HG02884 (cell line): Measurements from ENCODE around the gene CRKL.
"Not testable (repeated sequence)": the region's sequence is repeated elsewhere in the genome, so short reads cannot be mapped to it uniquely, and the experiment has no call there.

Experiments used
- ATAC-seq: cut with Tn5 transposase; IDR thresholded peaks from one replicate; pipeline ENCODE4 v1.9.1; 2021; ENCODE audit warnings: mild to moderate bottlenecking, moderate library complexity; ENCODE audit not compliant: unreplicated experiment

CRKL gene

DNA sequence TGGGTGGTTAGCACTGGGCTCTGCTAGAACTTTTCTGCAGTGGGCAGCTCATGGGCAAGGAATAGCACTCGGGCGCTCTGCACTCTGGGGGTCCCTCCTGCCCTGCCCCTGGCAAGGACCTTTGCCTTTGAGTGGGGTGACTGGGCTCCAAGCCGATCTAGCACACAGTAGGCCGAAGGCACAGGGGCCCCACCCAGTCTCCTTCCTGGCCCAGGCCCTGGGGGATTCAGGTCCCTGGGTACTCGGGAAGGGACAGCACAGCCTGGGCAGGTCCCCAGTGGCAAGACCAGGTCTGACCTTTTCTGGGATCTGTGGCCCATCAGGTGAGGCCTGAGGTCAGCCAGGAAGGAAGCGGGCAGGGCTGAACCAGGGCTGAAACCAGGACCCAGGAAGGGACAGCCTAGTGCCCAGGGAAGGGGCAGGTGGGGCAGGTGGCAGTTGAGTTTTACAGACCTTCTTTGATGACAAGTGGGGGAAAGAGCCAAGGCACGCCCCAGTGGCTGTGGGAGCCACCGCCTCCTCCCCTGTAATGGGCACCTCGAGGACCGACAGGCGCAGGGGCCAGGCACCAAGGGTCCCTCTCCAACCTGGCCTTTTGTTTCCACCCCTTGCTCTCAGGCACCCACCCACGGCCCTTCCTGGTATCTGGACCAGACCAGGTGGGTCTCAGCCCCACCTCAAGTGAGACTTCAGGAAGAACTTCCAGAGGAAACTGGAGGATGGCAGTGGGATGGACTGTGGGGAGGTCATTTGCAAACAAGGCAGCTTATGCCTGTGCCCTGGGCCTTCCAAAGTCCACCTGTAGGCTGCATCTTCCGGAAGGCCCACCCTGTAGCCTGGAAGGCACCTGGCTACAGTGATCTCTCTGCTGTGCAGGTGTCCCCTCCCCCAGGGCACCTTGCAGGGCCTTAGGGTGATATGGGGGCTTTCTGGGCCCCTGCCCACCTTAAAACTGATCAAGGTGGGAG lies 49.0 kb downstream of the CRKL start:
- no peak for ATAC-seq

DNA sequence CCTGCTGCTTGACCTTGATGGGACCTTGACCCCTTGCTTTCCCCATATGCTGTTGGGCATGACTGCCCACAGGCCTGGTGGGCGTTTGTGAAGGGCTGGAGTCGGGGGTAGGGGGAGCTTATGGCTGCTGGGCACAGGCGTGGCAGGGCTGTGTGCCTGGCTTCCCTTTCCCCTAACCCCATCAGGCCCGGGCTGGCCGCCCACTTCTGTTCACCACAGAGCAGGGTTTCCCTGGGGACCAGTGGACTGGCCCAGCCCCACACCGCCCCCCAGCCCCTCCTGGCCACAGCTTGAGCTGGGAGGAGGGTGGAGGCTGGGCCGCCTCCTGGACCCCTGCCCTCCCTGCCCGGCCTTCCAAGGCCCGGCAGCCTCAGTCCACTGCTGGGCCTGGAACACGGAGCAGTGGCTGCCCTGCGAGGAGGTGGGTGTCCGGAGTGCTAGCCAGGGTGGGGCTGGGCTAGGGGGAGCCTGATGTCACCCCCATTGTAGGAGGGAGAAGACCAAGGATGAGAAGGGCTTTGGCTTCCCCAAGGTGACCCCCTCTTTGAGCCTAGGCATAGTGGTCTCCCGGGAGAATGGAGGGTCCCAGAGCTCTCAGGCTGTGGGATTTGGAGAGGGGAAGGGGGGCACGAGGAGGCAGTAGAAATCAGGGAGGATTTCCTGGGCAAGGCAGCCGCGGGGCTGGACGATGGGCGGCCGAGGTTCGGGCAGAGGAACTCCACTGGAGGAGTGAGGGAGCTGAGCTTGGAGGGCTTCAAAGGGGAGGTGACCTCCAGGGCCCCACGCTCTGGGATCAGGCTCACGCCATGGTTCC lies 49.9 kb downstream of the CRKL start, which contains the start of gene AIFM3:
Gene AIFM3, plus strand, starts transcription at position 373 of the 814 bp plus-strand sequence. CDS start 690 bp downstream, outside the sequence.
- ATAC-seq = no peak

DNA sequence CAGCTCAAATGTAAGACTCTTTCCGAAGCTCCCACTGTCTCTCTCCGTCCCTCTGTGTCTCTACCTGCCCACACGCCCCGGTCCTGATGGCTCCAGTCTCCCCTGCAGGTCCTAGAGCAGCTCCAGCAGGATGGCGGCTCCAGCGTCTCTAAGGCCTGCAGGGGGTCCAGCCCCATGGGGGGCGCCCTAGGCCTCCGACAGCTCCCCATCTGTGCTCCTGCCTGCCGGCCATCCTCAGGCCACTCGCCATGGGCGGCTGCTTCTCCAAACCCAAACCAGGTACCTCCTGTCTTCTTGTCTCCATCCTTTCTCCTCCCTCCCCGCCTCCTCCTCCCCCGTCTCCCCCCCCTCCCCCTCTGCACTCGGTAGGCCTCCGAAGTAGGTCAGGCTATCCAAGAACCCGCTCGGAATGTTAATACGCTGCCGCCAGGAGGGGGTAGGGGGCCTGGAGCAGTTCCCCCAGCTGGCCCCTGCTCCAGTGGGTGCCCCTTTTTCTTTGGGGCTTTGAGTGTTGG lies 50.5 kb downstream of the CRKL start:
- ATAC-seq = no peak

DNA sequence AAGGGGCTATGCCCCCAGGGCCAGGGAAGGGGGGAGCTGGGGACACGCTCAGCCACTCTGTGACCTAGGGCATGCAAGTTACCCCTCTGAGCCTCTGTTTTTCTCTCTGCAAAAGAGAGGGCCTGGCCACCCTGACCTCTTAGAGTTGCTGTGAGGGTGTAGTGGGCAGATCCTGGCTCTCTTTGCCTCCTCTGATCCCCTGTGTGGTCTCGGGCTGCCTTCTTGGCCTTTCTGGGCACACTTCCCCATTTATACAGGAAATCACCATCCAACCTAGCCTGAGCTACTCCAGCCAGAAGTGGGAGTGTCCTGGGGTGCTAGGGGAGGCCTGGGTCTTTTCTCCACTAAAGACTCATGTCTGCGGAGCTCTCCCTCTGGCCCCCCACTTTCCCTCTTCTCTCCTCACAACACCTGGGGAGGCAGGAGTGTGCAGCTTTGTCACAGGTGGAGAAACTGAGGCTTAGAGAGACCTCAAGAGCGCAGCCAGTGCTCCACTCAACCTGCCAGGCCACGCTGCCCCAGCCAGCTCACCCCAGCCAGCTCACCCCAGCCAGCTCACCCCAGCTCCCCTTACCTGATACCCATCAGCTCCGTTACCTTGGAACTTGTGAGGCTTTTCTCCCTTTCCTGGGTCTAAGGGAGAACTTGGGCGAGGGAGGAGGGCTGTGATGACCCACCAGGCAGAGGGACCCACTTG lies 51.2 kb downstream of the CRKL start:
- no peak for ATAC-seq

DNA sequence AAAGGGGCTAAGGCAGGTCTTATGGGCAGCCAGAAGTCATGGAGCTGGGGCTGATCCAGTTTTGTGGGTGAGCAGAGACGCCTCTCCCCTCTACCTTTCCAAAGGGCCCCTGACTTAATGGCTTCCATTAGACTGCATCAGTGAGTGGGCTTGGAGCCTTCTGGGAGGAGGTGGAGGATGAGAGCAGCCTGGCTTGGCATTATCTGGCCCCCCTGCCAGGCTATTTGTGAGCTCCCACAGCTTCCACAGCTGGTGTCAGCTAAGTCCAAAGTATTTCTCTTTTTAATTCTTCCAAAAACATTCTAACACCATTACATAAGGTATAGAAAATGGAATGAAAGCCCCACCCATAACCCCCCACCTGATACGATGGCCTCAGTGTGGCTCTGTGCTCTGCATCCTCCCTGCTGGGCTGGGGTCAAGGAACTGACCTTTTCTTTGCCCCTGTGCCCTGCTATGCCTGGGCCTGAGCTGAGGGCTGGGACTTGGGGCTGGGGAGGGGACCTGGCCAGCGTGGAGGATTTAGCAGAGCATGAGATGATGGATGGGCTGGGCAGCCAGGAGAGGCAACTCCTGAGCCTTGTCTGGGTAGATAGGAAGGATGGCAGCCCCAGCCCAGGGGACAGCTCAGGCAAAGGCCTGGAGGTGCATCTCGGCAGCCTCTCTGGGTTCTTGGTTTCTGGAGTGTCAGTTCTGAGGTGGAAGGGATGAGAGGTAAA lies 53.9 kb downstream of the CRKL start:
- ATAC-seq = no peak

DNA sequence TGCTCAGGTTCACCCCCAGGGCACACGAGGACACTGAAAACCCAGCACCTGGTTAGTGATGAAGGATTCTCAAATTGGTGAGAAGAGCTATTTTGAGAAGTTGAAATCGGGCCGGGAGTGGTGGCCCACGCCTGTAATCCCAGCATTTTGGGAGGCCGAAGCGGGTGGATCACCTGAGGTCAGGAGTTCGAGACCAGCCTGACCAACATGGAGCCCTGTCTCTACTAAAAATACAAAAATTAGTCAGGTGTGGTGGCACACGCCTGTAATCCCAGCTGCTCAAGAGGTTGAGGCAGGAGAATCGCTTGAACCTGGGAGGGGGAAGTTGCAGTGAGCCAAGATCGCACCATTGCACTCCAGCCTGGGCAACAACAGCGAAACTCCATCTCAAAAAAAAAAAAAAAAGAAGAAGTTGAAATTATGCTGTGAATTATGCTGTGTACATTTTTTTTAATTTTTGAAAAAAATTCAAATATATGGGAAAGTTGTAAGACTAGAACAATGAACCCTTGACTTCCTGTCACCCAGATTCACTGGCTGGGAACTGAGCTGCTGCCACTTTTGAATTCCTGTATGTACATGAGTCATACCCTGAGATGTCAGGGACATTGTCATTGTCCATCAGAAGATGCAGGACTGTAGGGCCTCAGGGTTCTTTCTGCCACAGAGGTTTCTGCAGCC lies 54.9 kb downstream of the CRKL start:
- not testable (repeated sequence) for ATAC-seq

DNA sequence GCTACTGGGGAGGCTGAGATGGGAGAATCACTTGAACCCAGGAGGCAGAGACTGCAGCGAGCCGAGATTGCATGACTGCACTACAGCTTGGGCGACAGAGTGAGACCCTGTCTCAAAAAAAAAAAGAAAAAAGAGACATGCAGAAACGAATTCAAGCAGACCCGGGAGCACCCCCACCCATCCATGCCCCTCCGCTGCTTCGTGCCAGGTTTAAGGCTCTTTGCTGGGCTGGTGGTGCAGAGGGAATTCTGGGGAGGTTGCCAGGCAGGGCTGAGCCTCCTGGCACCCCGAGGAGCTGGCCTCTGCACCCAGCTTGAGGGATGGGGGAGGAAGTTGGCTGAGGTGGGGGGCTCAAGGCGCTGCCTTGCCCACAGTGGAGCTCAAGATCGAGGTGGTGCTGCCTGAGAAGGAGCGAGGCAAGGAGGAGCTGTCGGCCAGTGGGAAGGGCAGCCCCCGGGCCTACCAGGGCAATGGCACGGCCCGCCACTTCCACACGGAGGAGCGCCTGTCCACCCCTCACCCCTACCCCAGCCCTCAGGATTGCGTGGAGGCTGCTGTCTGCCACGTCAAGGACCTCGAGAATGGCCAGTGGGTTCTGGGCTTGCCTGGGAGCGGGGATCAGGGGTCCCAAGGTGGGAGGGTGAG lies 55.8 kb downstream of the CRKL start:
- ATAC-seq = no peak

DNA sequence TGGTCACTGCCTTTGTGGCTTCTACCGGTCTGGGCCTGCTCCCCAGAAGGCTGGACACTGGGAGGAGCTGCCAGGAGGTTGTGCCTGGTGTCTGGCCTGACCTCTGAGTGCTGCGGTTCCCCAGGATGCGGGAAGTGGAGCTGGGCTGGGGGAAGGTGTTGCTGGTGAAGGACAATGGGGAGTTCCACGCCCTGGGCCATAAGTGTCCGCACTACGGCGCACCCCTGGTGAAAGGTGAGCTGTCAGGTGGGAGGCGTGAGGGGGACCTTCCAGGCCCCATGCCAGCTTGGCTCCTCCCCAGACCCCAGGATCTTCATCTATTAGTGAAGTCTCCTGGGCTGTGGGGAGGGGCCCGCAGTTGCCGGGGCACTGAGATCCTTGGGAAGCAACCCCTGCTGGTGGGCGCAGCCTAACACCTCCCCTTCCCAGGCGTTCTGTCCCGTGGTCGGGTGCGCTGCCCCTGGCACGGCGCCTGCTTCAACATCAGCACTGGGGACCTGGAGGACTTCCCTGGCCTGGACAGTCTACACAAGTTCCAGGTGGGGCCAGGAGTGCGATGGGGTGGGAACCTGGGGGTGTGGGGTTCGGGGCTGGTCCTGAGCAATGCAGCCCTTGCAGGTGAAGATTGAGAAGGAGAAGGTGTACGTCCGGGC lies 56.6 kb downstream of the CRKL start:
- no peak for ATAC-seq

DNA sequence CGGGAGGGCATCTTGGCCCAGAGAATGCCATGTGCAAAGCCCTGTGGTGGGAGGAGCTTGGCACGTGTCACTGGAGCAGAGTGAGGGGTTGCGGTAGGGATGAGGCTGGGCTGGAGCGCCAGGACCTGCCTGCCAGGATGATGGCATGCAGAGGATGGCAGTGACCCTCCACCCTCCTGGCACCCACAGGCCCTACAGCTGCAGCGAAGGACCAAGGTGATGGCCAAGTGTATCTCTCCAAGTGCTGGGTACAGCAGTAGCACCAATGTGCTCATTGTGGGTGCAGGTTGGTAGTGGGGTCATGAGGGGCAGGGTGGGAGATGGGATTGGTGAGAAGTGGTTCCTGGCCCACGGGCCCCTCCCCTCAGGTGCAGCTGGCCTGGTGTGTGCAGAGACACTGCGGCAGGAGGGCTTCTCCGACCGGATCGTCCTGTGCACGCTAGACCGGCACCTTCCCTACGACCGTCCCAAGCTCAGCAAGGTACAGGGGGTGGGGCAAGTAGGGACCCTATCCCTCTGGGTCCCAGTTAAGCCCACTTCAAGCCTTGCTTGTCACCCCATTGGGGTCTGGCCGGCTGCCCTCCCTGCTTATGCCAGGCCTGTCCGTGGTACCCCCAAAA lies 57.2 kb downstream of the CRKL start:
- no peak for ATAC-seq

DNA sequence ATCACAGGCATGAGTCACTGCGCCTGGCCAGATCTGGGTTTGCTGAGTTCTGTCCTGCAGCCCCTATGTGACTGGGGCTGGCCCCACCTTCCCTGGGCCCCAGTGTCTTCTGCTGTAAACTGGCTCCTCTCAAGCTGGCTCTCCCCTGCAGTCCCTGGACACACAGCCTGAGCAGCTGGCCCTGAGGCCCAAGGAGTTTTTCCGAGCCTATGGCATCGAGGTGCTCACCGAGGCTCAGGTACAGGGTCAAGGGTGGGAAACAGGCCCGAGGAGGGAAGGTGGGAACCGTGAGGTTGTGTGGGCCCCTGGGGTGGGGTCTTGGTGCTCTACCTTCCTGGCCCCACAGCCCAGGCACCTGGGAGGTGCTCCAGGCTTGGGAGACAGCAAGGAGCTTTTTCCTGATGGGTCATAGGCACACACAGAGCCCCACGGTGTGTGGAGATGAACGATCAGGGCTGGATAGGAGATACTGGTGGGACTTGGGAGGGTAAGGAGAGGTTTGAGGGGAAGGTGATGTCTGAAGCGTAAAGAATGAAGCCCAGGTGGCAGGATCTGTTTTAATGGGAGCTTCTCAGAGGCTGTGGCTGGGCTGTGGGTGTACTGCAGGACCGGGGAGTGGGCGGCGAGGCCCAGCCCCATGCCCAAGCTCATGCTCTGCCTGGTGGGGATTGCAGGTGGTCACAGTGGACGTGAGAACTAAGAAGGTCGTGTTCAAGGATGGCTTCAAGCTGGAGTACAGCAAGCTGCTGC lies 58.5 kb downstream of the CRKL start:
- no peak for ATAC-seq

DNA sequence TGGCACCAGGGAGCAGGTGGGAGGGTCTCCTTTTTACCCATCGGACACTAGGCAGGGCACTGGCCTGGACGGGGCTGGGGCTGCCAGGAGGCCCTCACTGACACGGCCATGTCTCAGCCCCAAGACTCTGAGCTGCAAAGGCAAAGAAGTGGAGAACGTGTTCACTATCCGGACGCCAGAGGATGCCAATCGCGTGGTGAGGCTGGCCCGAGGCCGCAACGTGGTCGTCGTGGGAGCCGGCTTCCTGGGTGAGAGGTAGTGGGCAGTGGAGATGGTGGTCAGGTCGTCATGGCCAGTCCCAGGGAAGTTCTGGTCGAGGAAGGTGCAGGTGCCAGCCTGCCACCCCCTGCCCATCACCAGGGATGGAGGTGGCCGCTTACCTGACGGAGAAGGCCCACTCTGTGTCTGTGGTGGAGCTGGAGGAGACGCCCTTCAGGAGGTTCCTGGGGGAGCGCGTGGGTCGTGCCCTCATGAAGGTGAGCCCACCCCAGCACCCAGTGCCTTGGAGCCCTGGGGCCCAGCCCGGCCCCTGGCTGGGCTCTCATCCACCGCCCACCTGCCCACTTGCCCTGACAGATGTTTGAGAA lies 59.2 kb downstream of the CRKL start:
- no peak for ATAC-seq

DNA sequence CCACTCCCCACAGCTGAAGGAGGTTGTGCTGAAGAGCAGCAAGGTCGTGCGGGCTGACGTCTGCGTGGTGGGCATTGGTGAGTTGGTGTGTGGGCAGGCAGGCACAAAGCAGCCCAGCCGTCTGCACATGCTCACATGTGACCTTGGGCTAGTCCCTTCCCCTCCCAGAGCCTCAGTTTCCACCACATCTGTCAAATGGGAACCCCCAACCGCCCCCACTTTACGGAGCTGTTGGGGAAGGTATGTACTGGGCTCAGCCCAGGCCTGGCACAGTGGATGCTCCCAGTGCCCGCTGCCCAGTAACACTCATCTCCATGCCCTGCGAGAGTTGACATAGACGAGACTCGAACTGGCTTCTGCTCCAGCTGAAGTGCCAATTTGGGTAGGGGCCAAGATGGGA lies 59.8 kb downstream of the CRKL start:
- ATAC-seq = no peak

DNA sequence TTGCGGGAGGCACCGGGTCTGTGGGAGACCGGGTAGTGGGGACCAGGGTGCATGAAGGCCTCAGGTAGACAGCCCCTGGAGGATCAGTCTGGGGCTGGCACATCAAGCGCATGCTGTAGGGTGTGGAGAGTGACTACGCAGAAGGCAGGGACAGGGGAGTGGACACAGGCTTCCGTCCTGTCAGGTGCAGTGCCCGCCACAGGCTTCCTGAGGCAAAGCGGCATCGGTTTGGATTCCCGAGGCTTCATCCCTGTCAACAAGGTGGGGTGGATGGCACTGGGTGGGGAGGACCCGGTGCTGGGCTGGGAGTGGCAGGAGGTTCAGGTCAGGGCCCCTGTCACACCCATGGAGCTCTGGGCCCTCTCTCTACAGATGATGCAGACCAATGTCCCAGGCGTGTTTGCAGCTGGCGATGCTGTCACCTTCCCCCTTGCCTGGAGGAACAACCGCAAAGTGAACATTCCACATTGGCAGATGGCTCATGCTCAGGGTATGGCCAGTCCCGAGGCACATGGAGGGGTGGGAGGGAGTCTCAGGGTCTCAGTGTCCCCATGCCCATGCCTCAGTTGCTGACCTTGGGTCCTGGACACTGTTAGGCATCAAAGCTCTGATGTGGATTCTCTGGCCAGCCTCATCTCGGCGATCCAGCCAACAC lies 60.4 kb downstream of the CRKL start:
- no peak for ATAC-seq

DNA sequence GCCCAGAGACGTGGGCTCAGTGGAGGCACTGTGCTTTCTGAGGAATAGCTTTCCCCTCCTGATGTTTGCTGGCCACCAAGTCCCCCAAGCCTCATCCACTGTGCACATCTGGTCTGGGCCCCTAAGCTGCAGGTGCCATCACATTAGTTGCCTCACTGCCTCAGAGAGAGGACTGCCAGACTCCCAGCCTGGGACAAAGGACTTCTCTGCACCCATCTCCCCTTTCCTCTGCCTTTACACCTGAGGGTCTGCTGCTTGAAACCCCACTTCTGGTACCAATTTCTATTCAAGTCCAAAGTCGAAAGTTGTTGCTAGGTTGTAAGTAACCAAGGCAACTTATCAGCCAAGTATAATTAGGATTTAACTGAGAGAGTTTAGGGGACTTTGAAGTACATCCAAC lies 61.2 kb downstream of the CRKL start:
- ATAC-seq = no peak

DNA sequence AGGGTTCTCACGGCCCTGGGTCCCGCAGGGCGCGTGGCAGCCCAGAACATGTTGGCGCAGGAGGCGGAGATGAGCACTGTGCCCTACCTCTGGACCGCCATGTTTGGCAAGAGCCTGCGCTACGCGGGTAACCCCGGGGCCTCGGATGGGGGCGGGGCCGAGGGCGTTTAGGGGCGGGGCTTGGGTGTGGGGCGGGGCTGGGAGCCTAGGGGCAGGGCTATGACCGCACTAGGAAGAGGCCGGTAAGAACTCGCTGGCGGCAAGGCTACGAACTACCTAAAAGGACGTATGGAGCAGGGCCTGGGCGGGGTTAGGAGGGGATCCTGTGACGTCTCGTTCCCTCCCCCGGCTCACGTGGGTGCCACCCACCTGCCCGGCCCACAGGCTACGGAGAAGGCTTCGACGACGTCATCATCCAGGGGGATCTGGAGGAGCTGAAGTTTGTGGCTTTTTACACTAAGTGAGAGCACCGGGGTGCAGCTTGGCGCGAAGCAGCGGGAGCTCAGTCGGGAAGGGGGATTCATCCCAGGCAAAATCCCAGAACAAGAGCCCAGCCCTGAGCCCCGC lies 62.1 kb downstream of the CRKL start:
- ATAC-seq = no peak

DNA sequence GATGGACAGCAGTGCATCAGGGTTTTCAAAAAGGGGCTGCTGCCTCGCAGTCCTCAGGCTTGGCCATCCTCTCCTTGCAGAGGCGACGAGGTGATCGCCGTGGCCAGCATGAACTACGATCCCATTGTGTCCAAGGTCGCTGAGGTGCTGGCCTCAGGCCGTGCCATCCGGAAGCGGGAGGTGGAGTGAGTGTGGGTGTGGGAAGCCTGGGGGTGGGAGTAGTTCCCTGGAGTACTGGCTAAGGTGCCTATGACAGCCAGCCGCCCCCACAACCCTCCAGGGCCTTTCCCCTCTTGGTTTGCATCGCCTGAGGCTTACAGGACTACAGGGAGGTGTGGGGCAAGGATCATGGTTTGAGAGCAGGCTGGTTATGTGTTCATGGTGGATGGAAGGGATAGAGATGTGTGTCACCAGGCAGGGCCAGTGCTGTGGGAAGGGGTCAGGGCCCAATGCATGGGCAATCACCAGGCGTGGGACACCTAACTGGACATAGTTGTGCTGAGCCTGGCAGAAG lies 62.8 kb downstream of the CRKL start:
- ATAC-seq = no peak
